ENCODE data around the gene TEAD3. TPM values are rescaled to one million over a fixed set of nuclear protein-coding genes. Genes with fewer than 3 reads are reported as not detected.

The TEAD3 gene
- total RNA-seq, 1 experiment from 2014 or later: 27.0 TPM

GRCh38 chr6:35508542-35508941 is 11.7 kb upstream of the TEAD3 start:
- Histone ChIP-seq H3K4me1 (ENCODE audit: insufficient read depth, low read length) (peaks cover 8% of the 10 kb centered on the region; the same call in 1 of the 2 replicates), H4K20me1 (ENCODE audit: control insufficient read depth, insufficient read depth, insufficient read length) (no peaks in the 10 kb centered on the region), H2BK20ac (ENCODE audit: low read depth, low read length, poor library complexity, severe bottlenecking) (no peak overlapping the region), H4K5ac (ENCODE audit: insufficient read length, low read depth, low read length) (no peak overlapping the region), H3K27ac (ENCODE audit: insufficient read length, low read depth, low read length) (no peak overlapping the region), H3T11ph (ENCODE audit: low read length) (no peak overlapping the region), H3K27me3 (ENCODE audit: insufficient read depth, low read length) (no peaks in the 10 kb centered on the region; the same call in 1 of the 2 replicates), H3K9me3 (ENCODE audit: control insufficient read depth, low read depth, low read length) (no peaks in the 10 kb centered on the region), H4K8ac (replicated peaks; ENCODE audit: insufficient read length, low read depth, low read length) (no peak overlapping the region), H3K4me2 (ENCODE audit: insufficient read depth, insufficient read length, low read length) (no peak overlapping the region), H2BK5ac (ENCODE audit: insufficient read length, low read length) (no peak overlapping the region), H2BK12ac (ENCODE audit: insufficient read length, low read depth, low read length) (no peak overlapping the region), H2AK5ac (ENCODE audit: insufficient read length, low read length) (no peak overlapping the region), H3K79me2 (ENCODE audit: insufficient read depth, low read length) (no peaks in the 10 kb centered on the region), H3K23me2 (ENCODE audit: insufficient read length, low read depth, low read length, poor library complexity, severe bottlenecking) (peaks cover 3% of the 10 kb centered on the region), H3K23ac (ENCODE audit: insufficient read length, low read depth, low read length) (no peak overlapping the region), H2BK15ac (ENCODE audit: low read depth, low read length) (no peak overlapping the region), H3K4ac (ENCODE audit: low read depth, low read length) (no peak overlapping the region), H4K91ac (ENCODE audit: insufficient read length, low read depth, low read length) (no peak overlapping the region), H3K56ac (ENCODE audit: insufficient read length, low read depth, low read length) (no peak overlapping the region), H3K79me1 (ENCODE audit: insufficient read depth, low read depth, low read length, poor library complexity, severe bottlenecking) (no peaks in the 10 kb centered on the region), H3K14ac (ENCODE audit: insufficient read depth, low read length) (no peak overlapping the region), H2BK120ac (ENCODE audit: low read depth, low read length, poor library complexity, severe bottlenecking) (no peak overlapping the region), H3K18ac (ENCODE audit: insufficient read length, low read depth, low read length) (no peak overlapping the region), H3K9ac (ENCODE audit: extremely low read depth, insufficient read length, low read length) (no peak overlapping the region), H2AFZ (ENCODE audit: low read length) (no peak overlapping the region)
- H3K4me1 Mint-ChIP-seq: peaks cover 35 to 63% of the 10 kb centered on the region in 2 experiments
- no peak overlapping the region for H3K27ac Mint-ChIP-seq
- H3K9me3 Mint-ChIP-seq: no peaks in the 10 kb centered on the region
- H3K4me3 Mint-ChIP-seq: no peak overlapping the region
- no peak for DNase-seq
- no CpG with 5 or more reads among the region's 5 CpGs for WGBS (ENCODE audit: extremely low coverage, insufficient read length, low lambda C conversion rate)
- H3K27me3 Mint-ChIP-seq (ENCODE audit: low read depth): peaks cover 24% of the 10 kb centered on the region
- no peaks in the 10 kb centered on the region for H3K36me3 Mint-ChIP-seq (ENCODE audit: insufficient read depth in 1 of 3, low read depth in 3 of 3)
- TF ChIP-seq CTCF (conservative IDR thresholded peaks at IDR 0.05): no peak
